GM12873 (cell line): ENCODE measurements around the gene ACTL9.

ENCODE experiments used
- TF ChIP-seq, protein P1 (sequence below): IDR thresholded peaks from 2 replicates; pipeline ENCODE4 v1.5.1; 2012; ENCODE audit warnings: low read depth, mild to moderate bottlenecking, moderate library complexity, low read length, control low read depth; ENCODE audit not compliant: insufficient read depth; ENCODE audit errors: missing control alignments

ACTL9 gene

DNA sequence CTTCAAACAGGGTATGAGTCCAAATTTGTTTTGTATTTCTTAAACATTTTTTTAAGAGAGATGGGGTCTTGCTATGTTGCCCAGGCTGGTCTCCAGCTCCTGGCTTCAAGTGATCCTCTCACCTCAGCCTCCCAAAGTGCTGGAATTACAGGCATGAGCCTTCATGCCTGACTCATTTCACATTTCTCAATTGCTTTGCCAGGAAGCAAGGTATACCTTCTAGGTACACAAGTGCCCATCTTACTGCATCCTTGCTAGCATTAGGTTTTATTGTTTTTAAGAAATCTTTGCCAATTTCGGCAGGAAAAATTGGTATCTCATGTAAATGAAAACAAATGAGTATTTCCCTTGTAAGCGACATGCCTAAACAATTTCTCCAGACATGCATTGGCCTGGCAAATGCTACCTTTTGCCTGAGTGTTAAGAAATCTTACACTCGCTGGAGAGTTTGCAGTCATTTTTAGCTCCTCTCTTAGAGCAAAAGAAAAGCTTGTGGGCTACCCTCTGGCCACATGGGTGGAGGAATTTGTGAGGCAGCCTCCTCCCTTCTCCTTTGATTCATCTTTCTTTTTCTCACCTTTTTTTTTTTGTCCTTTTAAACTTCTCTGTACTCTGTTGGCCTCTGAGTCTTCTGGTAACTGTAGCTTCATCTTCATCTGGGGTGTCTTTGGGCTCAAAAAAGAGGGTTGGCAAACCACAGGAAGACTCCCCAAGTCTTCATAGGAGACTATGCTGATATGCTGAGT is 33.0 kb downstream of the ACTL9 start:
- TF ChIP-seq, protein P1, sequence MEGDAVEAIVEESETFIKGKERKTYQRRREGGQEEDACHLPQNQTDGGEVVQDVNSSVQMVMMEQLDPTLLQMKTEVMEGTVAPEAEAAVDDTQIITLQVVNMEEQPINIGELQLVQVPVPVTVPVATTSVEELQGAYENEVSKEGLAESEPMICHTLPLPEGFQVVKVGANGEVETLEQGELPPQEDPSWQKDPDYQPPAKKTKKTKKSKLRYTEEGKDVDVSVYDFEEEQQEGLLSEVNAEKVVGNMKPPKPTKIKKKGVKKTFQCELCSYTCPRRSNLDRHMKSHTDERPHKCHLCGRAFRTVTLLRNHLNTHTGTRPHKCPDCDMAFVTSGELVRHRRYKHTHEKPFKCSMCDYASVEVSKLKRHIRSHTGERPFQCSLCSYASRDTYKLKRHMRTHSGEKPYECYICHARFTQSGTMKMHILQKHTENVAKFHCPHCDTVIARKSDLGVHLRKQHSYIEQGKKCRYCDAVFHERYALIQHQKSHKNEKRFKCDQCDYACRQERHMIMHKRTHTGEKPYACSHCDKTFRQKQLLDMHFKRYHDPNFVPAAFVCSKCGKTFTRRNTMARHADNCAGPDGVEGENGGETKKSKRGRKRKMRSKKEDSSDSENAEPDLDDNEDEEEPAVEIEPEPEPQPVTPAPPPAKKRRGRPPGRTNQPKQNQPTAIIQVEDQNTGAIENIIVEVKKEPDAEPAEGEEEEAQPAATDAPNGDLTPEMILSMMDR: no peak

DNA sequence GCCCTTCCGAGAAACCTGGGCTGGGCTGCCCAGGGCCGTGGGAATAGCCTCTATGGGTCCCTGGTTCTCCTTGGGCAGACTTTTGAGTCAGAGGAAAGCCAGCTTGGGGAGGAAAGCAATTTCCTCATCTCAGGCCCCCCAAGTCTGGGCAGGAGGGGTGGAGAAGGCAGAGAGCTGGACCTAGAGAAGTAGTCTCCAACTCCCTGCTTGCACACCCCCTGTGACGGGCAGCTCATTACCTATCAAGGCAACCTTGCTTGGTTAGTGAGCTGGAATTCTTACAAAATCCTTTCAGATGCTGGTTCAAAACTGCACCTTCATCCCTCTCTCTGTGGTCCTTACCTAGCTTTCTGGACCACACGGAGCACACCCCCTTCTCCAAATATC is 33.9 kb downstream of the ACTL9 start:
- TF ChIP-seq, protein P1: no peak

DNA sequence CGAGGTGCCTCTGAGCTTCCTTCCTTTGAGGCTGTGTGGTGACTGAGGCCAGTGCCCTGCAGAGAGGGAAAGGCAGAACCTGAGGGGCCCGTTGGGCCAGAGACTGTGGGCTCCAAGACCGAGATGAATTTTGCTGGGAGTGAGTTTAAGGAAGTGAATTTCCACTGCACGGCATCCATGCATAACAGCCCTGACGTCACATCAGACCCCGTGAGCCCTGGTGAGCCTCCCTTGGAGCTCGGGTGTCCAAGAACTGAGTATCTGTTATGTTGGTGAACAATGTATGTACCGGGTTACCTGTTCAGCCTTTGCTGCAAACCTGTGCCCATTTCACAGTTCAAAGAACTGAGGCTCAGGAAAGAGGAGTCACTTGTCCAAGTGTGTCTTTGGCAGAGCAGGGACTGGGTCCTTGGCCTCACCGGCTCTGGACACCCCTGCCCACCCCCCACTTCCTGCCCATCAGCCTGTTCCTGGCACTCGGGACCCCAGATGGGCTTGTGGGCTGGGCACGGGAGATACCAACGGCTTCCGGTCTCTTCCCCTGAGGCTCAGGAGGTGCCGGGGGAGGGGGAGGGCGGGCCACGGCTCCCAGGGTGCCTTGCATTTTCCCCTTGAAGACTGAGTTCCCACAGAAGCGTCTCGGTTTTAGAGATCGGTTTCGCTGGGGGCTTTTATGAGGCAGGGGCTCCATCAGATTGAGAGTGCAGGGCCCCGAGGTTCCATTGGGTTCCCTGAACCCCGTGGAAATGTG is 34.5 kb downstream of the ACTL9 start:
- TF ChIP-seq, protein P1: no peak

DNA sequence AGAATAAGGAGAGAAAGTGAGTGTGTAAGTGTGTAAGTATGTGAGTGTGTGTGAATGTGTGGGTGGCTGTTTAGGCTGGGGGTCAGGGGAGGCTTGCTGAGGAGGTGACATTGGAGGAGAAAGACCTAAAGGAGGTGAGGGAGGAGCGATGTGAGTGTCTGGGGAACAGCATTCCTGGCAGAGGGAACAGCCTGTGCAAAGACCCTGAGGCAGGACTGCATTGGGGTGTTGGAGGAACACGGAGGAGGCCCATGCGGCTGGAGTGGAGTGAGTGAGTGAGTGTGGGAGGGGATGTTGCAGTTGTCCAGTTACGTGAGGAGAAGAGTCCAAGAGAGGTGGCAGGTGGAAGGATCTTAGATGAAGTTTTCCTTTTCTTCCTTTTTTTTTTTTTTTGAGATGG is 36.3 kb downstream of the ACTL9 start:
- TF ChIP-seq, protein P1: no peak

DNA sequence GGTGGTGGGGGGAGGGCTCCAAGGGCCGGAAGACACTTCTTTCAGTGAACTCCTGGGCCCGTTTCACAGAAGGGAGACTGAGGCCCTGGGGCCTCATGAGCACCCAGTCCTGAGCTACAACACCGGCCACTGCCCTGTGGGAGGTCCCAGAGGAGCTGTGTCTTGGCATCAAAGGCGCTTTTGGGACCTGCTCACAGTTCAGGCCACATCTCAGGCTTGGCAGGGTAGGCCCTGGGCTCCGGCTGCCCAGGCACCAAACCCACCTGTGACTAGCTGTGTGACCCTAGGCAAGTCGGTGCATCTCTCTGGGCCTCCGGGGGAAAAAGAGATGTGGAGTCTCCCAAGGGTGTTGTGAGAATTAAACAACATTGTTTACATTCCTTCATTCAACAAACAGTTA is 38.7 kb downstream of the ACTL9 start:
- TF ChIP-seq, protein P1: no peak

DNA sequence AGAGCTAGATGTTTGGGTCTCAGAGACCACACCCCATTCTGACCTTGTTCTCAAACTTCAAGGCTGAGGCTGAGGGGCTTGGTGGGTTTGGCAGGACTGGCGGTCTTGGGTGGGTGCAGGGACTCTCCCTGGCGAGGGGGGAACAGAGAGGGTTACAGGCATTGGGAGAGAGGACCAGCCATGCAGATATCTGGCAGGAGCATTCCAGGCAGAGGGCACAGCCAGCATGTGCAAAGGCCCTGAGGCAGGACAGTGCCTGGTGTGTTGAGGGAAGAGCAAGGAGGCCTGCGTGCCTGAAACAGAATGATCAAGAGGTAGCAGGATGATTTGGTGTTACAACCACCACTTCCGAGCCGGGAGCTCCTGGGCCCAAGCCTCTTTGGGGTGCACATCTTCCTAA is 40.7 kb downstream of the ACTL9 start:
- TF ChIP-seq, protein P1: no peak

DNA sequence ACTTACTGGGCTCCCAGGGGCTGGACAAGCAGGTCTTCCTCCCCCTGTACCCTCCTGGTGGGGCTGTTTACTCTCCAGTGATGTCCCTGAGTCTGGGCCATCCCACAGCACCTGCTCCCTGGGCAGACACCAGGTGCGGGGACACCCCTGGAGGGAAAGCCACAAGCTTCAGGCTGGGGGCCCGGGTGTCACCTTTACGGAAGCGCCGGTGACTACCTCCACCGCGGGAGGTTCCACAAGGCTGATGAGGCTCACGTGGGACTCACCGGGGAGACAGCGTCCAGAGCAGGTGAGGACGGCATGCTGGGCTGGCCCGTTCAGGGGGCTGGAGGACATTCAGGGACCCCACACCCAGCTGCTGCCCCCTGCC is 43.3 kb downstream of the ACTL9 start:
- TF ChIP-seq, protein P1: no peak
